Gastroesophageal sphincter (tissue), 4 donors: ENCODE data around the gene ADAMTS17. TPM values are rescaled to one million over a fixed set of nuclear protein-coding genes. Genes with fewer than 3 reads are reported as not detected.

Experiments
- ATAC-seq: fragments of 150-250 bp; one replicate; pipeline ENCODE4 v1.9.1; 2016; ENCODE audit warnings: mild to moderate bottlenecking, moderate library complexity
- H3K27ac ChIP-seq, 4 donors: fragments of 200-600 bp; sonication (generic) in 3 of 4; 1 replicate in 3 of 4; 2 replicates in 1 of 4; pipeline ENCODE4 v1.5.1; 2016 to 2019
- H3K27me3 ChIP-seq: fragments of 200-600 bp; sonication (generic); one replicate; pipeline ENCODE4 v1.5.1; 2019
- H3K36me3 ChIP-seq, 2 donors: fragments of 200-600 bp; sonication (generic); one replicate each; pipeline ENCODE4 v1.5.1; 2019; ENCODE audit warnings: control low read depth in 1 of 2
- H3K4me1 ChIP-seq, 3 donors: fragments of 200-600 bp; sonication (generic); 1 replicate in 2 of 3; 2 replicates in 1 of 3; pipeline ENCODE4 v1.5.1; 2016 to 2019; ENCODE audit warnings: control low read depth in 2 of 3
- H3K4me3 ChIP-seq, 2 donors: fragments of 200-600 bp; sonication (generic); one replicate each; pipeline ENCODE4 v1.5.1; 2019; ENCODE audit warnings: mild to moderate bottlenecking in 1 of 2, moderate library complexity in 1 of 2
- H3K9me3 ChIP-seq, 3 donors: fragments of 200-600 bp; sonication (generic); one replicate each; pipeline ENCODE4 v1.5.1; 2017 to 2019; ENCODE audit warnings: control low read depth in 2 of 3
- EP300 ChIP-seq: sonication (generic); formaldehyde crosslinking; IDR thresholded peaks from one replicate; pipeline ENCODE4 v1.6.1; 2017; ENCODE audit warnings: antibody characterized with exemption, mild to moderate bottlenecking
- POLR2A ChIP-seq, 2 donors: fragments of 450-650 bp; IDR thresholded peaks; one replicate each; pipeline ENCODE4 v1.6.1; 2017; ENCODE audit warnings: antibody characterized with exemption in 2 of 2, mild to moderate bottlenecking in 2 of 2, moderate library complexity in 1 of 2
- POLR2AphosphoS5 ChIP-seq: sonication (generic); formaldehyde crosslinking; IDR thresholded peaks from one replicate; pipeline ENCODE4 v1.6.1; 2017; ENCODE audit warnings: antibody characterized with exemption
- WGBS, 2 donors: methylation state at CpG; one replicate each; pipeline ENCODE4 v1.1.5; 2018; ENCODE audit warnings: low coverage in 1 of 2; 5-methylcytosine and 5-hydroxymethylcytosine counted together
- total RNA-seq, 4 donors: library from RNA; depleted of rRNA; stranded (reverse); fragments of >200 nt; gene quantifications; one replicate each; pipeline ENCODE4 v1.1.0, GENCODE V29; 2016
- TF ChIP-seq, protein P1 (sequence below), 4 experiments: fragments of 200-600 bp in 2 of 4; fragments of 450-650 bp in 2 of 4; sonication (generic) in 1 of 4; IDR thresholded peaks; one replicate each; pipeline ENCODE4 v1.5.1; 2017 to 2019; ENCODE audit warnings: antibody characterized with exemption in 4 of 4, mild to moderate bottlenecking in 2 of 4, moderate library complexity in 2 of 4

Gene ADAMTS17
- total RNA-seq, 4 donors from 2014 or later = 4.9 to 14.0 (median 11.3) TPM

DNA sequence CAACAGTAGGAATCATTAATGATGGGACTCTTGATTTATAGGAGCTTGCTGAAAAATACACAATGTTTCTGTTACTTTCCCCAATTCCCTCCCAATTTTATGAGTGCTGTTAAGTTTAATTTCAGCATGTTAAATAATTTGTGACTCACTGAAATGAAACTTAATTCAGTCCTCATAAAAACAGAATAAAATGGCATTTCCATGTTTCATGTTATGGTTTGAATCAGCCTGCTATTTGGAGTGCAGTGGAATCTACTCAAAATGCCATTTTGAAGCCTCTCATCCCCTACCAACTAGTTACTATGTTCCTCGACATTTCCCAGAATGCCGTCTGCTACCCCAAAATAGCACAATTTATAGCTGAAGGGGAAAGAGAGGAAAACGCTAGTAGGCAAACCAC, 237.5 kb downstream of the ADAMTS17 start:
- Histone ChIP-seq H3K9me3 (no peaks in the 10 kb centered on the region), H3K27me3 (no peaks in the 10 kb centered on the region), H3K36me3 (peaks cover 0 to 12% of the 10 kb centered on the region in 2 donors), H3K27ac (no peak overlapping the region), H3K4me3 (no peak overlapping the region), H3K4me1 (no peaks in the 10 kb centered on the region)
- 81 to 86% methylated on average over 3 of the region's 3 CpGs for WGBS, 2 donors
- no peak for TF ChIP-seq POLR2A (IDR thresholded peaks at IDR 0.05)
- TF ChIP-seq POLR2AphosphoS5 = no peak
- TF ChIP-seq EP300 = no peak
- TF ChIP-seq, protein P1, sequence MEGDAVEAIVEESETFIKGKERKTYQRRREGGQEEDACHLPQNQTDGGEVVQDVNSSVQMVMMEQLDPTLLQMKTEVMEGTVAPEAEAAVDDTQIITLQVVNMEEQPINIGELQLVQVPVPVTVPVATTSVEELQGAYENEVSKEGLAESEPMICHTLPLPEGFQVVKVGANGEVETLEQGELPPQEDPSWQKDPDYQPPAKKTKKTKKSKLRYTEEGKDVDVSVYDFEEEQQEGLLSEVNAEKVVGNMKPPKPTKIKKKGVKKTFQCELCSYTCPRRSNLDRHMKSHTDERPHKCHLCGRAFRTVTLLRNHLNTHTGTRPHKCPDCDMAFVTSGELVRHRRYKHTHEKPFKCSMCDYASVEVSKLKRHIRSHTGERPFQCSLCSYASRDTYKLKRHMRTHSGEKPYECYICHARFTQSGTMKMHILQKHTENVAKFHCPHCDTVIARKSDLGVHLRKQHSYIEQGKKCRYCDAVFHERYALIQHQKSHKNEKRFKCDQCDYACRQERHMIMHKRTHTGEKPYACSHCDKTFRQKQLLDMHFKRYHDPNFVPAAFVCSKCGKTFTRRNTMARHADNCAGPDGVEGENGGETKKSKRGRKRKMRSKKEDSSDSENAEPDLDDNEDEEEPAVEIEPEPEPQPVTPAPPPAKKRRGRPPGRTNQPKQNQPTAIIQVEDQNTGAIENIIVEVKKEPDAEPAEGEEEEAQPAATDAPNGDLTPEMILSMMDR (IDR thresholded peaks at IDR 0.05) = no peak
- no peak for ATAC-seq

DNA sequence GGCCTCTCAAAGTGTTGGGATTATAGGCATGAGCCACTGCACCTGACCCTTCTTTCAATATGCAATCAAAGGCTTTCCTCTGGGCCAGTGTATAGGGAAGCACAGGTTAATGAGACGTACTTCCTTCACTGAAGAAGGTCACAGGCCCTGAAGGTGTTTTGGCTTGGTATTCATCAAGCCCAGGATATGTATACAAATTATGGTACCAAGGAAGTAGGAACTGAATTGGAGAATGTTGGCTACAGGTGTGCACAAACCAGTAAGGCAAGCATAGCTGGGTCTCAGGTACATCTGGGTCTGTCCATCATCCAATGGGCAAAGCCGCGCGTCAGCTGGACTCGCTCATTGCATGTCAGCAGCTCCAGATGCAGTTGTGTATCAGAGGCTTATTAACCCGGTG, 237.9 kb downstream of the ADAMTS17 start:
- Histone ChIP-seq H3K36me3 (peaks cover 0 to 11% of the 10 kb centered on the region in 2 donors), H3K4me1 (no peaks in the 10 kb centered on the region), H3K27me3 (no peaks in the 10 kb centered on the region), H3K27ac (no peak overlapping the region), H3K4me3 (no peak overlapping the region), H3K9me3 (no peaks in the 10 kb centered on the region)
- no peak for ATAC-seq
- no peak for TF ChIP-seq POLR2AphosphoS5
- no peak for TF ChIP-seq EP300
- no peak for TF ChIP-seq POLR2A (IDR thresholded peaks at IDR 0.05)
- TF ChIP-seq, protein P1 (IDR thresholded peaks at IDR 0.05) = no peak
- 67 to 86% methylated on average over 1 to 4 of the region's 6 CpGs for WGBS, 2 donors

DNA sequence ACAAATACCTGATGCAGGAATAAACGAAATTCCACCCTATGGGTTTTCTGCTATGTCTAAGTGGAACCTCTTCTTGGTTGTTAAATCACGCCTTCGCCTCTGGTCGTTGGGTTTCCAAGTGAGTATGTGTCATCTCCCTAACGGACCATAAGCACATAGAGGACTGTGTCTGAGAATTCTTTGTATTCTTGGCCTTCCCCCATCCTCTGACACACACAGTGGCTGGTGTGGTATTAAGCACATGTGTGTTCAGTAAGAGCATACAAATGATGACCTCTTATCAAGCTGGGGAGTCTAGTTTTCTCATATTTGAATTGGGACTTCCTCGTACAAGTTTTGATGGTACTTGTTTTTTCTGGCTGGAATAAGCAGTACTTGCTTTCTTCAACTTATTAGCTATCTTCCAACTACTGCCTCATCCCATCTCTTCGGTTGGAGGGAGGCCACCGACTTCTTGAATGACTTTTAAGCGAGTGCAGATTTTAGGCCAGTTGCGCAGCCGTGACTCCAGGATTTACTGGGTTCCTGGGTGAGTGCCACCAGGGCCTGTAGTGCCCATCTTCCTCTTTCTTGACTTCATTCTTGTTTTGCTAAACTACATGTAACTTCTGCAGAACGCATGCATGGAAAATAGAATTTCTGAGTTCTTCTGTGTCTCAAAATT, 240.2 kb downstream of the ADAMTS17 start:
- Histone ChIP-seq H3K27ac (no peak overlapping the region), H3K27me3 (no peaks in the 10 kb centered on the region), H3K4me1 (no peaks in the 10 kb centered on the region), H3K36me3 (no peaks in the 10 kb centered on the region), H3K9me3 (no peaks in the 10 kb centered on the region), H3K4me3 (no peak overlapping the region)
- ATAC-seq = peak; percentile 37
- no peak for TF ChIP-seq POLR2A (IDR thresholded peaks at IDR 0.05)
- 85 to 93% methylated on average over 11 to 12 of the region's 12 CpGs for WGBS, 2 donors

DNA sequence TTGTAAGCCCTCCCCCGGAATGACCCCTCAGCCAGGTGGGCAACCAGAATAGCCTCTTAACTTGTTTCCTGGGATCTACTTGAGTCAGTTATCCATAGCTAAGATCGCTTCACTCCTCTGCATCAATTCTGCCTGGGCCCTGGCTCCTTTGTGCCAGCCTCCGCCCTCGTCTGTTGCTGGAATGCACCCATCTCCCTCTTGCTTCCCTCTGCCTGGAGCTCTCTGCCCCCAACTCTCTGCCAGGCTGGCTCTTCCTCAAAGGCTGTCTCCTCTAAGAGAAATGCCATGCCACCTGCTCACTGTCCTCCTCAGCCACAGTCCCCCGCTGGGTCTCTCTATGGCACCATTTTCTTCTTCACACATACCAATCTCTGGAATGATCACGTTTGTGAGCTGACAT, 240.8 kb downstream of the ADAMTS17 start:
- TF ChIP-seq POLR2AphosphoS5 (no peak), POLR2A (IDR thresholded peaks at IDR 0.05) (no peak), EP300 (no peak)
- TF ChIP-seq, protein P1 (IDR thresholded peaks at IDR 0.05) = no peak
- Histone ChIP-seq H3K4me3 (no peak overlapping the region), H3K27me3 (no peaks in the 10 kb centered on the region), H3K4me1 (no peaks in the 10 kb centered on the region), H3K27ac (no peak overlapping the region), H3K9me3 (no peaks in the 10 kb centered on the region), H3K36me3 (peaks cover 0 to 6% of the 10 kb centered on the region in 2 donors)
- 93 to 96% methylated on average over 3 to 5 of the region's 6 CpGs for WGBS, 2 donors
- no peak for ATAC-seq

DNA sequence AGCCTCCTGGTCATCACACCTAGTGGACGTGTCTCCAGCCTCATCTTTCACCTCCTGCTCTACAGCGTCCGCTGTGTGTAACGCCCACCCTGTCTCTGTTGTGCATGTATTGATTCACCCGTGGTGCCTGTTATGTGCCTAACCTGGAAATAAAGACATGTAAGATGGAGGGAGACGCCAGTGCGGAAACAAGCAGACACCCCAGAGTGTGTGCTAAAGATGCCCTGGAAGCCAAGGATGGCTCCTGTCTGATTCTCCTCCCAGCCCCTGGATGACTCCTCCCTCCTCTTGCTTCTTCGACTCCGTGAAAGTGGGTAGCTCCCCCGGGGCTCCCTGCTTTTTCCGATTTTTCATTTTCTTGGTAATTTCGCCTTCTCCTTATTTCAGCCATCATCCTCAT, 241.8 kb downstream of the ADAMTS17 start:
- Histone ChIP-seq H3K27me3 (no peaks in the 10 kb centered on the region), H3K36me3 (peaks cover 0 to 15% of the 10 kb centered on the region in 2 donors), H3K27ac (no peak overlapping the region), H3K4me3 (no peak overlapping the region), H3K9me3 (no peaks in the 10 kb centered on the region), H3K4me1 (no peaks in the 10 kb centered on the region)
- no peak for ATAC-seq
- 86 to 99% methylated on average over 12 of the region's 12 CpGs for WGBS, 2 donors
- TF ChIP-seq POLR2A (IDR thresholded peaks at IDR 0.05) (no peak), POLR2AphosphoS5 (no peak), EP300 (no peak)
- TF ChIP-seq, protein P1 (IDR thresholded peaks at IDR 0.05) = no peak
